ENCODE measurements around the gene UPK3A. TPM values are rescaled to one million over a fixed set of nuclear protein-coding genes. Genes with fewer than 3 reads are reported as not detected.
"Not testable (repeated sequence)": the region's sequence is repeated elsewhere in the genome, so short reads cannot be mapped to it uniquely, and the experiment has no call there.

The UPK3A gene
- polyA plus RNA-seq, 3 donors, result 6.0 to 19.0 (median 14.0) TPM

GRCh38 chr22:45254789-45255278 is 29.9 kb upstream of the UPK3A start:
- H3K27me3 Mint-ChIP-seq (ENCODE audit: low read depth in 3 of 3), result peaks cover 1 to 2% (median 1%) of the 10 kb centered on the region in 3 donors
- H3K36me3 Mint-ChIP-seq, result no peaks in the 10 kb centered on the region
- no peak overlapping the region for H3K9ac ChIP-seq (ENCODE audit: insufficient read depth, low read length, poor library complexity, severe bottlenecking)
- H3K27me3 ChIP-seq (ENCODE audit: control insufficient read depth in 2 of 2, insufficient read depth in 2 of 2, low read length in 2 of 2), result no peaks in the 10 kb centered on the region
- DNase-seq, result no peak
- H3K4me3 ChIP-seq (replicated peaks in 1 of 3; ENCODE audit: low read depth in 2 of 3, low read length in 3 of 3), result no peak overlapping the region
- H3K27ac Mint-ChIP-seq, result peak overlapping the region in 1 of 7 donors; percentile 60
- no peaks in the 10 kb centered on the region for H4K20me1 ChIP-seq (ENCODE audit: insufficient read depth, low read length)
- H3K9me3 ChIP-seq (replicated peaks in 1 of 2; ENCODE audit: control insufficient read depth in 1 of 2, insufficient read depth in 1 of 2, low read length in 2 of 2), result no peaks in the 10 kb centered on the region
- no peak overlapping the region for H3K4me3 Mint-ChIP-seq
- no peaks in the 10 kb centered on the region for H3K4me1 Mint-ChIP-seq
- TF ChIP-seq, protein P1, sequence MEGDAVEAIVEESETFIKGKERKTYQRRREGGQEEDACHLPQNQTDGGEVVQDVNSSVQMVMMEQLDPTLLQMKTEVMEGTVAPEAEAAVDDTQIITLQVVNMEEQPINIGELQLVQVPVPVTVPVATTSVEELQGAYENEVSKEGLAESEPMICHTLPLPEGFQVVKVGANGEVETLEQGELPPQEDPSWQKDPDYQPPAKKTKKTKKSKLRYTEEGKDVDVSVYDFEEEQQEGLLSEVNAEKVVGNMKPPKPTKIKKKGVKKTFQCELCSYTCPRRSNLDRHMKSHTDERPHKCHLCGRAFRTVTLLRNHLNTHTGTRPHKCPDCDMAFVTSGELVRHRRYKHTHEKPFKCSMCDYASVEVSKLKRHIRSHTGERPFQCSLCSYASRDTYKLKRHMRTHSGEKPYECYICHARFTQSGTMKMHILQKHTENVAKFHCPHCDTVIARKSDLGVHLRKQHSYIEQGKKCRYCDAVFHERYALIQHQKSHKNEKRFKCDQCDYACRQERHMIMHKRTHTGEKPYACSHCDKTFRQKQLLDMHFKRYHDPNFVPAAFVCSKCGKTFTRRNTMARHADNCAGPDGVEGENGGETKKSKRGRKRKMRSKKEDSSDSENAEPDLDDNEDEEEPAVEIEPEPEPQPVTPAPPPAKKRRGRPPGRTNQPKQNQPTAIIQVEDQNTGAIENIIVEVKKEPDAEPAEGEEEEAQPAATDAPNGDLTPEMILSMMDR (IDR thresholded peaks at IDR 0.05), result no peak
- no peak overlapping the region for H2AFZ ChIP-seq (ENCODE audit: insufficient read depth, low read depth, low read length, poor library complexity, severe bottlenecking)
- no peak overlapping the region for H3K4me2 ChIP-seq (replicated peaks; ENCODE audit: extremely low read depth, low read length, poor library complexity, severe bottlenecking)
- no peaks in the 10 kb centered on the region for H3K4me1 ChIP-seq (ENCODE audit: control insufficient read depth in 1 of 2, insufficient read depth in 2 of 2, low read length in 2 of 2)
- no peak overlapping the region for H3K27ac ChIP-seq (ENCODE audit: low read depth in 1 of 2, low read length in 2 of 2)
- intact Hi-C loops (cut with micrococcal nuclease), result no loop called here
- H3K79me2 ChIP-seq (ENCODE audit: insufficient read depth, low read length), result no peaks in the 10 kb centered on the region
- H3K9me3 Mint-ChIP-seq, result peaks cover 0 to 8% (median 0%) of the 10 kb centered on the region in 7 donors
- H3K36me3 ChIP-seq (replicated peaks in 1 of 2; ENCODE audit: control insufficient read depth in 1 of 2, insufficient read depth in 2 of 2, low read length in 2 of 2), result no peaks in the 10 kb centered on the region
- 89% methylated on average over 3 of the region's 6 CpGs for whole genome bisulfite sequencing (ENCODE audit: insufficient coverage)

GRCh38 chr22:45257941-45258340 is 26.8 kb upstream of the UPK3A start:
- H3K4me1 Mint-ChIP-seq, result peaks cover 18% of the 10 kb centered on the region
- H3K27ac ChIP-seq (ENCODE audit: low read depth in 1 of 2, low read length in 2 of 2); H3K27me3 Mint-ChIP-seq (ENCODE audit: low read depth in 3 of 3); H2AFZ ChIP-seq (ENCODE audit: insufficient read depth, low read depth, low read length, poor library complexity, severe bottlenecking); DNase-seq; intact Hi-C loops (cut with micrococcal nuclease); H3K9me3 Mint-ChIP-seq; H3K9ac ChIP-seq (ENCODE audit: insufficient read depth, low read length, poor library complexity, severe bottlenecking); H3K79me2 ChIP-seq (ENCODE audit: insufficient read depth, low read length); H3K4me3 ChIP-seq (replicated peaks in 1 of 3; ENCODE audit: low read depth in 2 of 3, low read length in 3 of 3); H3K27ac Mint-ChIP-seq; H3K4me3 Mint-ChIP-seq; H4K20me1 ChIP-seq (ENCODE audit: insufficient read depth, low read length); H3K4me2 ChIP-seq (replicated peaks; ENCODE audit: extremely low read depth, low read length, poor library complexity, severe bottlenecking); H3K27me3 ChIP-seq (ENCODE audit: control insufficient read depth in 2 of 2, insufficient read depth in 2 of 2, low read length in 2 of 2); H3K9me3 ChIP-seq (replicated peaks in 1 of 2; ENCODE audit: control insufficient read depth in 1 of 2, insufficient read depth in 1 of 2, low read length in 2 of 2); H3K36me3 ChIP-seq (replicated peaks in 1 of 2; ENCODE audit: control insufficient read depth in 1 of 2, insufficient read depth in 2 of 2, low read length in 2 of 2); H3K36me3 Mint-ChIP-seq: not testable (repeated sequence)
- WGBS (ENCODE audit: insufficient coverage), result 96% methylated on average over 2 of the region's 4 CpGs
- peaks cover 20 to 22% of the 10 kb centered on the region in 2 donors for H3K4me1 ChIP-seq (ENCODE audit: control insufficient read depth in 1 of 2, insufficient read depth in 2 of 2, low read length in 2 of 2)
